HG03196 (cell line): ENCODE data around the gene NOP56.

Source experiments
- ATAC-seq: cut with Tn5 transposase; IDR thresholded peaks from one replicate; pipeline ENCODE4 v1.9.1; 2021; ENCODE audit not compliant: unreplicated experiment

NOP56 gene, protein sequence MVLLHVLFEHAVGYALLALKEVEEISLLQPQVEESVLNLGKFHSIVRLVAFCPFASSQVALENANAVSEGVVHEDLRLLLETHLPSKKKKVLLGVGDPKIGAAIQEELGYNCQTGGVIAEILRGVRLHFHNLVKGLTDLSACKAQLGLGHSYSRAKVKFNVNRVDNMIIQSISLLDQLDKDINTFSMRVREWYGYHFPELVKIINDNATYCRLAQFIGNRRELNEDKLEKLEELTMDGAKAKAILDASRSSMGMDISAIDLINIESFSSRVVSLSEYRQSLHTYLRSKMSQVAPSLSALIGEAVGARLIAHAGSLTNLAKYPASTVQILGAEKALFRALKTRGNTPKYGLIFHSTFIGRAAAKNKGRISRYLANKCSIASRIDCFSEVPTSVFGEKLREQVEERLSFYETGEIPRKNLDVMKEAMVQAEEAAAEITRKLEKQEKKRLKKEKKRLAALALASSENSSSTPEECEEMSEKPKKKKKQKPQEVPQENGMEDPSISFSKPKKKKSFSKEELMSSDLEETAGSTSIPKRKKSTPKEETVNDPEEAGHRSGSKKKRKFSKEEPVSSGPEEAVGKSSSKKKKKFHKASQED

DNA sequence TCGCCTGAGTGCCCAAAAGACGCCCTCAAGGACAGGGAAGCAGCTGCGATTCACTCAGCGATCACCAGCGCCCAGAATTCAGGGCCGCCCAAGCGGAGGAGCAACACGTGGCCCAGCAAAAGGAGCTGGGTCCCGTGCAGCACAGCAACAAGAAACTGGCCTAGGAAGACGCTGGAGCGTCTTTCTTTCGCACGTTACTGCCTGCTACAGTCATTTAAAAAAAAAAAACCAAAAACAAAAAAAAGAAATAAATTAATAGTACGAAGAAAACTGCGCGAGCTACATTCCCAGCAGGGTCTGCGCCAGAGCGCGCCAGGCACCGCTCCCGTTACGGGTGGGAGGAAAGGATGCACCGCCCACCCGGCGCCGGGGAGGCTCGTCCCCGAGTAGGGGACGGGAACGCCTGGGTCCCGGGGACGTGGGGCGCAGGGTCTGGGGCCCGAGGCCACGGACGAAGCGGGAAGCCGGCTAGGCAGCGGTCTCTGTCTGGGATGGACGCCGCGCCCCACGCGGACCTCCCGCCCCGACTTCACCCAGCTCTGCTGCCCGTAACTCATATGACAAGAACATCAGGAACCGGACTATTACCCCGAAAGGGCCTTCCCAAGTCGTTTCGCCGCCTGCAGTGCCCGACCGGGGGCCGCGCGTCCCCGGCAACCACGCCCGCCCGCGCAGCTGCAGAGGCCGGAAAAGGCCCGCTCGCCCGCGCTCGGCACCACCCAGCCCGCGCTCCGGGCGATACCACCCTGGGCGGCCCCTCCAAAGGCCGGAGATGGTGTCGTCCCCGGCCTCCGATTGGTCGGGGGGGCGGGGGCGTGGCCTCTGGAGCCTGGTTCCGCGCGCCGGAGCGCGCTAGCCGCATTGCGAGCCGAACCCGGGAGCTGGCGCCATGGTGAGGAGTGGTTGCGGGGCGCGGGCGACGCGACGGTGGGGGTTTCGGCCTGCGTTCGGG, at the start of gene NOP56:
NOP56 (plus strand) TSS at position 861 of the 952 bp plus-strand sequence; CDS start at position 890, 29 bp downstream.
- ATAC-seq = peak; percentile 83

GRCh38 chr20:2602746-2603145, 49.7 kb upstream of the NOP56 start:
- ATAC-seq = no peak

DNA sequence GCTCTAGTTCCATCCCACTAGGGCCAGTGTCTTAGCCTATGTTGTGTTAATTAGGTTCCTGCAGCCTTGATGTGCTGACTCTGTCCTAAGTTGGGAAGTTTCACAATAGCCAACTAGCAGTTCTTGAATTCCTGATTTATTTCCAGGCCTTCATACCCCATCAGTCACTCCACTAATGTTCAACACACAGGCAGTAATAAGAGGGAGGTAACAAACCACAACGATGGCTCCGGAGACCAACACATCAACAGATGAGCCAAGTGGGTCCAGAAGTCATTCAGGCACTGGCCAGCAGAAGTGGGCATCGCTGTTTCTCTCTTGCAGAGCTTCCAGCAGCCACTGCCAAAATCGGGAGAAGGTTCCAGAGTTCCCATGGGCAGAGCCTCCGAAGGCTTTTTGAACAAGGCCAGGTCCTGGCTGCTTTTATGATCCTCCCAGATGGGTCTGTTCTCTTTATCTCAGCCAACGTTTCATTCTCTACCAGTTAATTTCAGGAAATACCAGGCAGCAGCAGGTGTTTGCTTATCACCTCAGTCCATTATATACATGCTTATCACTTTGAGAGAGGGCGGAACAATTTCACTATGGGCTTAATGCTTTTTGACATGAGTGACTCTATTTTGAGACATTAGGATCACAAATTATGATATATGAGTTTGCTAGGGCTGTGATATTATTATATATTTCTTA, 48.5 kb upstream of the NOP56 start:
- ATAC-seq = no peak

GRCh38 chr20:2604506-2604835, 48.0 kb upstream of the NOP56 start:
- ATAC-seq = no peak

GRCh38 chr20:2606507-2607006, 45.9 kb upstream of the NOP56 start:
- no peak for ATAC-seq

DNA sequence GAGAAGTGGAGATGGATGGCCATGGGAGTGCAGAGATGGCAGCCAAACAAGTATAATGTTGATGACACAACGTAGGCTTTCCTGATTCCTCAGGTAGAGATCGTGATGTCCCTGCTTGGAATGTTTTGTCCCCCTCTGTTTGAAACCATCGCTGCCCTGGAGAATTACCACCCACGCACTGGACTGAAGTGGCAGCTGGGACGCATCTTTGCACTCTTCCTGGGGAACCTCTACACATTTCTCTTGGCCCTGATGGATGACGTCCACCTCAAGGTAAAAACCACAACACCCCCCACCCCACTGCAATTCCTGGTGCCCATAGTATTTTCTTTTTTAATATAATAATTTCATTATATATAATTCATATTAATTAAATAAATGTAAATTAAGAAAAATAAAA, 42.1 kb upstream of the NOP56 start:
- ATAC-seq = no peak

- ATAC-seq = no peak
These were observed 41.3 kb upstream of the NOP56 start for GRCh38 chr20:2610941-2611720.

- no peak for ATAC-seq
These were observed 40.4 kb upstream of the NOP56 start for GRCh38 chr20:2612073-2612472.

GRCh38 chr20:2616634-2617033, 35.8 kb upstream of the NOP56 start:
- ATAC-seq = no peak

DNA sequence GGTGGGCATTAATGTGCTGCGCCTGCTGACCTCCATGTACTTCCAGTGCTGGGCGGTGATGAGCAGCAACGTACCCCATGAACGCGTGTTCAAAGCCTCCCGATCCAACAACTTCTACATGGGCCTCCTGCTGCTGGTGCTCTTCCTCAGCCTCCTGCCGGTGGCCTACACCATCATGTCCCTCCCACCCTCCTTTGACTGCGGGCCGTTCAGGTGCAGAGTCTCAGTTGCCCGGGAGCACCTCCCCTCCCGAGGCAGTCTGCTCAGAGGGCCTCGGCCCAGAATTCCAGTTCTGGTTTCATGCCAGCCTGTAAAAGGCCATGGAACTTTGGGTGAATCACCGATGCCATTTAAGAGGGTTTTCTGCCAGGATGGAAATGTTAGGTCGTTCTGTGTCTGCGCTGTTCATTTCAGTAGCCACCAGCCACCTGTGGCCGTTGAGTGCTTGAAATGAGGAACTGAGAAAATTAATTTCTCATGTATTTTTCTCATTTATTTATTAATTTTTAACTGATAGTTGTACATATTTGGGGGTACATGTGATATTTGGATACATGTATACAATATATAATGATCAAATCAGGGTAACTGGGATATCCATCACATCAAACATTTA, 35.2 kb upstream of the NOP56 start:
- no peak for ATAC-seq

DNA sequence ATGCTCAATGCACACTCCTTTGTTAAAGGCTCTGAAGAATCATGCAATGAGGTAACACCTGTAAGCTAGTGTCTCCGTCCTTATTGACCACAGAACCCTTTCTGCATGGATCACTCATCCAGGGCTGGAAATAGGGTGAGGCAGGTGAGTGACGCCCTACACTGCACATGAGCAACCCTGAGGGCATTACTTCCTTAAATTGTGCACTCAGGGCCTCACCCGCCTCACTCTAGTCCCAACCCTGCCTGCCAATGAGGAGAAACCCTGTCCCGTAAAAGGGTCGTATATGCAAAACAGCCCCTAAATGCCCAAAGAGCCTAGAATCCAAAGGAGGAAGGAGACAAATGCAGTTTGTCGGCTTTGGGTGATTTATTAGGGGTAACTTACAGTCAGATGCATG, 33.6 kb upstream of the NOP56 start:
- ATAC-seq = no peak

DNA sequence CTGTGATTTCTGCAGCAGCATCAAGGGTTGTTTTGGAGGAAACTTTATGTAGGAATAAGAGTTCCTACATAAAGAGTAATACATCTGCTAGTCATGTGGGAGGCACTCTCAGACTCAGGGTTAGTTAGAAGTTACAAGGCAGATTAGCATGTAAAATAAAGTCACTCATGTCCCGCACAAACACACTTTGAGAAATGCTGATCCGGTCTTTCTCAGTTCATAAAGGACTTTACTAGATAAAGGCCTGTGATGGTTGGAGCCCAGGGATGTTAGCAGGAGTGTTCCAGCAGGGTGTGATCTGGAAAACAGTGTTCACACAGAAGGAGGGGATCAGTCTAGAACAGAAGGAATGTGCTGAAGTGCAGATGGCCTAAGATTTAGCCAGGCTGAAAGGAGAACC, 33.1 kb upstream of the NOP56 start:
- ATAC-seq = no peak

- no peak for ATAC-seq
These were observed 32.4 kb upstream of the NOP56 start for GRCh38 chr20:2619961-2620595.

GRCh38 chr20:2624190-2624589, 28.2 kb upstream of the NOP56 start:
- no peak for ATAC-seq

DNA sequence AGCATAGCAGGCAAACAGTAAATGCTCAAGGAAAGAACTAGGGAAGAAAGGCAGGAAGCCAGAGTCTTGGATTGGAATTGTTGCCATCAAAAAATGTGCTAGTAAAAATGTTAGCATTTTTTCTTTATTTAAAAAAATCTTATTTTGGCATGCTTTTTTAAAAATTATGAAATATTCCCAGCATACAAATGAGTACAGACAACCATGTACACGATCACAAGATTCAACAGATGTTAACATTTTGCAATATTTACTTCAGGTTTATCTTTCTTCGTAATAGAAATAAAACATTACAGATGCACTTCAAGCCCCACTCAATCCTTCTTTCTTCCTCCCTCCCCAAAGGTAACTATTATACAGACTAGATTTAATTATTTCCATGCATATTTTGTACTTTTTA, 27.4 kb upstream of the NOP56 start:
- no peak for ATAC-seq

DNA sequence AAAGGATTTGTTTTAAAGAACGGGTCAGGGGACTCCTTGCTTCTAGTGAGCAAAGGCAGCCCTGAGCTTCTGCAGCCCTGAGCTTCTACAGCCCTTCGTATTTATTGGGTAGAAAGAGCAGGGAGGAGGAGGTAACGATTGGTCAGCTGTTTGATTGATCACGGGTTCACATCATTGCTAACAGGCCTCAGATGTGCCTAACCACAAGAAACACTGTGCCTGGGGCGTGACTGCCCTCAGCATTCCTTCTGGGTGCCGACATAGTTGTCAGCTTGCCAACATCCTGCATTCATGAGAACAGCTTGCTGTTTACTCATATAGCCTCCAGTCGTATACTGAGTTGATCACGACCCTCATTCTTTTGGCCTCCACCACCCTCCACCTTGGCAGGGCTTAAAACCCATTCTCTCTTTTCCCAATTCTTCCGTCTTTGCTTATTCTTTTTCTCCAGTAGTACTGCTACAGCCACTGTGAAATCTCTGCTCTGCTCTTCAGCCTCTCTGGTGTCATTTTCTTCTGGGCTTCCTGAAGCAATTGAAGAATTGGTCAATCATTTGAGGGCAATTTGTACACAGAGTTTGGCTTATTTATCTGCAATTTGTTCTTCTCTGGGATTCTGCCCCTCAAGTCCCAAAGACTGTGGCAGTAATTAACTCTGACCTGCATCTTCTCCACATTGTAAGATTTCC, 25.4 kb upstream of the NOP56 start:
- no peak for ATAC-seq

DNA sequence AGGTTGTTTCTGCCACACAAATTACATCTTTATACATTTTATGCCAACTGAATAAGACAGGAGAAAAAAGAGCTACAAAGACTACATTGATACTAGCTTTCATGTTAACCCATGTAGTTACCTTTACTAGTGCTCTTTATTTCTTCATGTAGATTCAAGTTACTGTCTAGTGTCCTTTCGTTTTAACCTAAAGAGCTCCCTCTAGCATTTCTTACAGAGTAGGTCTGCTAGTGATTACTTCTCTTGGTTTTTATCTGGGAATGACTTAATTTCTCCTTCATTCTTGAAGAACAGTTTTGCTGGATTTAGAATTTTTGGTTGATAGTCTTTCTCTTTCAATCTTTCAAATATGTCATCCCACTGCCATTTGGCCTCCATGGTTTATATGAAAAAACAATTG, 21.2 kb upstream of the NOP56 start:
- ATAC-seq = no peak

GRCh38 chr20:2633381-2633780, 19.1 kb upstream of the NOP56 start:
- ATAC-seq = no peak

GRCh38 chr20:2637246-2637645, 15.2 kb upstream of the NOP56 start:
- no peak for ATAC-seq
